PFSK-1 (cell line): ENCODE data around the gene PCP4L1.

Experiments
- FOXP2 ChIP-seq: optimal IDR thresholded peaks from 2 replicates; pipeline ENCODE3; 2011; ENCODE audit warnings: borderline replicate concordance, control low read depth, inconsistent platforms; ENCODE audit not compliant: insufficient read depth; ENCODE audit errors: extremely low read length, extremely low read depth
- POLR2AphosphoS5 ChIP-seq: IDR thresholded peaks from 2 replicates; pipeline ENCODE4 v1.6.1; 2012; ENCODE audit warnings: low read depth, mild to moderate bottlenecking, control low read depth, low read length, moderate library complexity
- REST ChIP-seq, 2 experiments: IDR thresholded peaks; 2 replicates each; pipeline versions ENCODE4 v1.6.1 to v1.8.0; 2011 to 2012; ENCODE audit warnings: low read depth in 2 of 2, low read length in 2 of 2, control low read depth in 1 of 2, inconsistent platforms in 1 of 2, mild to moderate bottlenecking in 1 of 2, moderate library complexity in 1 of 2; ENCODE audit not compliant: insufficient read depth in 1 of 2
- SIN3A ChIP-seq: IDR thresholded peaks from 2 replicates; pipeline ENCODE4 v1.6.1; 2012; ENCODE audit warnings: mild to moderate bottlenecking, low read length, moderate library complexity, borderline replicate concordance; ENCODE audit not compliant: insufficient read depth
- TAF1 ChIP-seq: IDR thresholded peaks from 2 replicates; pipeline ENCODE4 v1.6.1; 2012; ENCODE audit warnings: low read length, control low read depth, borderline replicate concordance; ENCODE audit not compliant: insufficient read depth

GRCh38 chr1:161216945-161217712 is 41.4 kb upstream of the PCP4L1 start:
- no peak for TF ChIP-seq POLR2AphosphoS5
- no peak for TF ChIP-seq SIN3A
- TF ChIP-seq TAF1, result no peak
- no peak for TF ChIP-seq REST (IDR thresholded peaks at IDR 0.05; ENCODE audit: insufficient read depth in 1 of 2, low read depth in 2 of 2, low read length in 2 of 2)
- TF ChIP-seq FOXP2, result no peak
